Lower lobe of right lung (tissue), 2 donors: ENCODE results near the gene VSTM2B. TPM values are rescaled to one million over a fixed set of nuclear protein-coding genes. Genes with fewer than 3 reads are reported as not detected.

ENCODE experiments used
- ATAC-seq, 2 donors: fragments of 200-7000 bp; cut with Tn5 transposase; one replicate each; pipeline ENCODE4 v1.9.1; 2020 to 2022; ENCODE audit warnings: mild to moderate bottlenecking in 2 of 2, moderate library complexity in 2 of 2
- DNase-seq: peaks from one replicate; pipeline ENCODE4 v3.0.0-alpha.2; 2020
- H3K27ac ChIP-seq: fragments of 200-600 bp; one replicate; pipeline ENCODE4 v1.8.0; 2022
- H3K27me3 ChIP-seq: fragments of 200-600 bp; one replicate; pipeline ENCODE4 v1.8.0; 2022; ENCODE audit warnings: low read depth
- H3K36me3 ChIP-seq: fragments of 200-600 bp; one replicate; pipeline ENCODE4 v1.8.0; 2022; ENCODE audit warnings: mild to moderate bottlenecking
- H3K4me1 ChIP-seq: fragments of 200-600 bp; one replicate; pipeline ENCODE4 v1.8.0; 2022
- H3K4me3 ChIP-seq: fragments of 200-600 bp; one replicate; pipeline ENCODE4 v1.8.0; 2022; ENCODE audit warnings: mild to moderate bottlenecking
- H3K9me3 ChIP-seq: fragments of 200-600 bp; one replicate; pipeline ENCODE4 v1.8.0; 2022
- CTCF ChIP-seq: fragments of 200-600 bp; IDR thresholded peaks from one replicate; pipeline ENCODE4 v1.8.0; 2022; ENCODE audit warnings: antibody characterized with exemption, mild to moderate bottlenecking
- intact Hi-C: fragments of 100-400 bp; cut with DNase I; formaldehyde crosslinking; loops from one replicate; pipeline ENCODE4 v1.11.0; 2022
- total RNA-seq: library from RNA; stranded (reverse); fragmentation: NEBNext Ultra II Directional; extraction: Animal tissue kit (Norgen Biotek cat#: 25700); gene quantifications from one replicate; pipeline ENCODE4 v1.2.1, GENCODE V29; 2021
- donor health status: DM: no; HTN: yes; CAD: no; lungs with severe emphysema.

VSTM2B gene
- total RNA-seq, 1 donor from 2014 or later, result not detected

- Histone ChIP-seq H3K36me3 (no peaks in the 10 kb centered on the region), H3K27ac (no peak overlapping the region), H3K4me3 (no peak overlapping the region), H3K4me1 (peaks cover 7% of the 10 kb centered on the region), H3K27me3 (peaks cover 67% of the 10 kb centered on the region), H3K9me3 (no peaks in the 10 kb centered on the region)
- intact Hi-C loops, result no loop called here
- ATAC-seq (no peak), DNase-seq (no peak)
- TF ChIP-seq CTCF, result no peak
These were observed 7.2 kb downstream of the VSTM2B start for GRCh38 chr19:29532956-29533355.

- ATAC-seq (no peak), DNase-seq (no peak)
- Histone ChIP-seq H3K27ac (no peak overlapping the region), H3K27me3 (peaks cover 58% of the 10 kb centered on the region), H3K36me3 (no peaks in the 10 kb centered on the region), H3K4me3 (no peak overlapping the region), H3K9me3 (no peaks in the 10 kb centered on the region), H3K4me1 (peaks cover 2% of the 10 kb centered on the region)
- intact Hi-C loops, result no loop called here
- TF ChIP-seq CTCF, result no peak
These were observed 8.1 kb downstream of the VSTM2B start for GRCh38 chr19:29533578-29534544.

- no peaks in the 10 kb centered on the region for H3K9me3 ChIP-seq
- intact Hi-C loops, result no loop called here
- TF ChIP-seq CTCF, result no peak
- H3K27me3 ChIP-seq, result peaks cover 43% of the 10 kb centered on the region
- ATAC-seq, result no peak
- no peak for DNase-seq
- no peaks in the 10 kb centered on the region for H3K36me3 ChIP-seq
- H3K27ac ChIP-seq, result no peak overlapping the region
- no peak overlapping the region for H3K4me3 ChIP-seq
- no peaks in the 10 kb centered on the region for H3K4me1 ChIP-seq
These were observed 9.5 kb downstream of the VSTM2B start for GRCh38 chr19:29535214-29535831.

- Histone ChIP-seq H3K27me3 (peaks cover 36% of the 10 kb centered on the region), H3K4me3 (no peak overlapping the region), H3K27ac (no peak overlapping the region), H3K4me1 (no peaks in the 10 kb centered on the region), H3K36me3 (no peaks in the 10 kb centered on the region), H3K9me3 (no peaks in the 10 kb centered on the region)
- intact Hi-C loops, result no loop called here
- ATAC-seq, result no peak
- TF ChIP-seq CTCF, result no peak
- no peak for DNase-seq
These were observed 10.3 kb downstream of the VSTM2B start for GRCh38 chr19:29535984-29536508.

GRCh38 chr19:29537181-29537580 is 11.4 kb downstream of the VSTM2B start:
- Histone ChIP-seq H3K36me3 (no peaks in the 10 kb centered on the region), H3K27me3 (peaks cover 24% of the 10 kb centered on the region)
- DNase-seq, result no peak

More at GRCh38 chr19:29537181-29537580, 11.4 kb downstream of the VSTM2B start:
- no peak overlapping the region for H3K27ac ChIP-seq
- intact Hi-C loops, result no loop called here
- H3K4me3 ChIP-seq, result no peak overlapping the region
- H3K9me3 ChIP-seq, result no peaks in the 10 kb centered on the region
- ATAC-seq, result no peak
- H3K4me1 ChIP-seq, result no peaks in the 10 kb centered on the region
- no peak for TF ChIP-seq CTCF
